Adrenal gland (tissue), 12 donors: ENCODE results near the gene B3GNT8. TPM values are rescaled to one million over a fixed set of nuclear protein-coding genes. Genes with fewer than 3 reads are reported as not detected.
"Not testable (repeated sequence)": the region's sequence is repeated elsewhere in the genome, so short reads cannot be mapped to it uniquely, and the experiment has no call there.

ENCODE experiments used
- DNase-seq, 7 donors: peaks; one replicate each; pipeline ENCODE4 v3.0.0-alpha.2; 2019 to 2020
- H3K27ac ChIP-seq, 5 donors: fragments of 200-600 bp; sonication (generic) in 4 of 5; 1 replicate in 3 of 5; 2 replicates in 2 of 5; pipeline versions ENCODE4 v1.5.1 to v1.8.0; 2016 to 2020; ENCODE audit warnings: mild to moderate bottlenecking in 1 of 5
- H3K27me3 ChIP-seq: fragments of 200-600 bp; 2 replicates; pipeline ENCODE4 v1.8.0; 2021
- H3K36me3 ChIP-seq, 2 donors: fragments of 200-600 bp; replicated peaks in 1 of 2; 1 replicate in 1 of 2; 2 replicates in 1 of 2; pipeline versions ENCODE4 v1.5.1 to v1.8.0; 2018 to 2022
- H3K4me1 ChIP-seq, 2 donors: fragments of 200-600 bp; replicated peaks in 1 of 2; 1 replicate in 1 of 2; 2 replicates in 1 of 2; pipeline versions ENCODE4 v1.5.1 to v1.8.0; 2018 to 2021
- H3K4me3 ChIP-seq, 4 donors: fragments of 200-600 bp; sonication (generic) in 3 of 4; one replicate each; pipeline ENCODE4 v1.5.1; 2016 to 2018
- H3K9me3 ChIP-seq, 3 donors: fragments of 200-600 bp; sonication (generic) in 1 of 3; replicated peaks in 1 of 3; 1 replicate in 2 of 3; 2 replicates in 1 of 3; pipeline versions ENCODE4 v1.5.1 to v1.8.0; 2016 to 2021
- CTCF ChIP-seq, 6 experiments: fragments of 450-650 bp in 4 of 6; fragments of 200-600 bp in 2 of 6; sonication (generic) in 1 of 6; IDR thresholded peaks; 1 replicate in 5 of 6; 2 replicates in 1 of 6; pipeline versions ENCODE4 v1.5.1 to v1.8.0; 2016 to 2021; ENCODE audit warnings: antibody characterized with exemption in 6 of 6, mild to moderate bottlenecking in 2 of 6, moderate library complexity in 1 of 6
- POLR2A ChIP-seq, 2 donors: fragments of 450-650 bp; IDR thresholded peaks; one replicate each; pipeline ENCODE4 v1.6.1; 2017; ENCODE audit warnings: antibody characterized with exemption in 2 of 2, mild to moderate bottlenecking in 2 of 2, moderate library complexity in 1 of 2
- WGBS, 4 donors: extraction: QIAGEN DNeasy Blood & Tissue Kit in 2 of 4; methylation state at CpG; one replicate each; pipeline versions ENCODE4 v1.1.5 to v1.1.7; 2013 to 2017; 5-methylcytosine and 5-hydroxymethylcytosine counted together
- intact Hi-C, 2 donors: fragments of 100-400 bp; cut with DNase I; formaldehyde crosslinking; loops; one replicate each; pipeline versions ENCODE4 v1.14.1 to v1.15.0; 2022 to 2023
- polyA plus RNA-seq, 3 donors: library from polyadenylated mRNA; stranded (reverse); fragments of 200-250 nt in 2 of 3; fragments of 350-450 nt in 1 of 3; fragmentation: Illumina TruSeq in 1 of 3; extraction: RNeasy Lipid Tissue Mini Kit (QIAGEN cat#74804) in 1 of 3; gene quantifications; one replicate each; pipeline ENCODE4 v1.2.3, GENCODE V29; 2013 to 2014
- total RNA-seq, 9 donors: library from RNA; depleted of rRNA in 4 of 9; stranded (reverse); fragments of >200 nt in 4 of 9; fragments of 120-200 nt in 1 of 9; fragmentation: NEBNext Ultra II Directional in 1 of 9; extraction: Animal tissue kit (Norgen Biotek cat#: 25700) in 1 of 9; gene quantifications; one replicate each; pipeline versions ENCODE4 v1.1.0 to v1.2.4, GENCODE V29; 2013 to 2023
- donor health status: healthy with polysubstance abuse.
- donor health status: Bipolar disorder and iron deficiency.
- donor health status: DM: yes; HTN: yes; CAD: no.
- donor health status: DM: no; HTN: no; CAD: no.
- donor health status: DM: no; HTN: no; CAD: no.
- donor health status: DM: yes; HTN: yes; CAD: no.

The B3GNT8 gene
- total and polyA plus RNA-seq, 12 donors, result 0.15 to 6.5 (median 2.0) TPM

DNA sequence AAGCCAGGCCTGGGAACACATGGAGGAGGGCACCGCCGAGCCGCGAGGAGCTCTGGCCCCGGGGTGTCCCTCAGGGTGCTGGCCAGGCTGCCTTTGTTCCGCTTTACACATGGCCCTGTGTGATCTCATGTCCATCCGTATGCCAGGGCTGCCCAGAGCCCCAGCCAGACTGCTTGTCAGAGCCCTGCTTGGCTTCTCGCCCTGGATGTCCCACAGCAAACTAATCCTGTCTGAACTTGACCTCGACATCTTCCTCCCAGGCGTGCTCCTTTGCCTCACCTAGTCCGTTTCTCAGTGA, 15.3 kb downstream of the B3GNT8 start:
- intact Hi-C loops, result no loop called here
- no peaks in the 10 kb centered on the region for H3K9me3 ChIP-seq
- H3K36me3 ChIP-seq, result peaks cover 0 to 51% of the 10 kb centered on the region in 2 donors
- H3K4me3 ChIP-seq, result no peak overlapping the region
- H3K4me1 ChIP-seq, result peaks cover 14 to 26% of the 10 kb centered on the region in 2 donors
- H3K27ac ChIP-seq, result peak overlapping the region in 3 of 5 donors; percentile 48 to 79 (median 62)
- WGBS, 4 donors, result 53 to 58% (median 57%) methylated on average over 11 of the region's 11 CpGs
- TF ChIP-seq CTCF (IDR thresholded peaks at IDR 0.05), result no peak
- peak in 1 of 2 donors; percentile 27 for TF ChIP-seq POLR2A (IDR thresholded peaks at IDR 0.05)
- peak; percentile 53 to 94 (median 85) for DNase-seq
- no peaks in the 10 kb centered on the region for H3K27me3 ChIP-seq

DNA sequence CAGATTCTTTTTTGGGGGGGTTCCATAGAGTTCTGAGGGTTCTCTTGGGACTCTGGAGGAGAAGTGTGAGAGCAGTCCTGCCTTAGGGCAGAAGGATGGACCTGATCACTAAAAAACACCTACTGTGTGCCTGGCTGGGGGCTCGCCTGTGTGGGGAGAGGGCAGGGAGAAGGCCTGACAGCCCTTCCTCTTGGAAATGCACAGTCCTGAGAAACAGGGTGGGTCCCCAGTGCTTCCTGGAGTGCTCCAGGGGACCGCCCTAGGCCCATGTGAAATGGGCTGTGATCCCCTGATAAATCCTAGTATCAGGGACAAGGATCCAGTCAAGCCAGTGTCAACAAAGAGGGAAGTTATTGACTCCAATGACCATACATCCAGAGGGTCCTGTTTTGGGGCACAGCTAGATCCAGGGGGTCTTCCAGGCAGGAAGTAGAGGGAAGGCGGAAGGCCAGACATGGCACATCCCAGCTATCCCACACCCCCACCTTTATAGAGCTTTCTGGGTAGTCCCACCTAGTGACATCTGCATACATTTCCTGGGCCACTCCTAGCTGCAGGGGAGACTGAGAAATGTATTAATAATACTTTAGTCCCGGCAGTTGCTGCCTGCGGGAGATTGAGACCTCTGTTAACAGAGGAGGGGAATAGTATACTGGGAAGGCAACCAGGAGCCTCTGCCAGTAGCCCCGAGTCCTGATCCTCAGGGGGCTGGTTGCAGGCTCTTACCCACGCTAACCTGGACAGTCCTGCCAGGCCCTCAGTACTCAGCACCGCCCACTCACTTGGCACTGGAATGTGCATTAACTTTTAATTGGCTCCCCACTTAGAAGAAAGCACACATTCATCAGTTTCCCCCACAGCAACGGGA, 15.8 kb downstream of the B3GNT8 start:
- H3K36me3 ChIP-seq, result peaks cover 0 to 45% of the 10 kb centered on the region in 2 donors
- no peaks in the 10 kb centered on the region for H3K27me3 ChIP-seq
- no peaks in the 10 kb centered on the region for H3K9me3 ChIP-seq
- peak overlapping the region in 3 of 5 donors; percentile 48 to 79 (median 62) for H3K27ac ChIP-seq
- no peak for TF ChIP-seq POLR2A (IDR thresholded peaks at IDR 0.05)
- no peak for TF ChIP-seq CTCF (IDR thresholded peaks at IDR 0.05)
- H3K4me3 ChIP-seq, result no peak overlapping the region
- peaks cover 14 to 26% of the 10 kb centered on the region in 2 donors for H3K4me1 ChIP-seq
- no peak for DNase-seq
- WGBS, 4 donors, result 60 to 80% (median 72%) methylated on average over 8 to 9 of the region's 9 CpGs
- intact Hi-C loops, result no loop called here

DNA sequence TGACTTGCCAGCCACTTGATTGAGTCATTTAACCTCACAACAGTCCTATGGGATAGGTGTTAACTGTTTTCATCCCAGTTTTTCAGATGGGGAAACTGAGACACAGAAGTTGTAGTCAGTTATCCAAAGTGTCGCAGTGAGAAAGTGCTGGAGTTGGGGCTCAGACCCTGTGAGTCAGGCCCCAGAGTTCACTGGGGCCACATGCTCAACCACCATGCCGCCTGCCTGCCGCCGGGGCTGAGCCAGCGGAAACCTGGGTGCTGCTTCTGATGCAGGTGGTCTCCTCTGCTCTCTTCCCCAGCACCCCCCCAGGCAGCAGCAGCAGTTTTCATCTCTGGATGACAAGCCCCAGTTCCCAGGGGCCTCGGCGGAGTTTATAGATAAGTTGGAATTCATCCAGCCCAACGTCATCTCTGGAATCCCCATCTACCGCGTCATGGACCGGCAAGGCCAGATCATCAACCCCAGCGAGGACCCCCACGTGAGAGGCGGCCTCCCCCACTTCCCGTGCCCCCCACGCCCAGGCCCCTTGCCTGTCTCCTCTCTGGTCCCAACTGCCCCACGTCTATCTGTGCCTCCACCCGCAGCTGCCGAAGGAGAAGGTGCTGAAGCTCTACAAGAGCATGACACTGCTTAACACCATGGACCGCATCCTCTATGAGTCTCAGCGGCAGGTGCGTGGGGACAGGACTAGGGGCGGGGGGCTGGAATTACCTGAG, 16.7 kb downstream of the B3GNT8 start:
- intact Hi-C loops, result no loop called here
- Histone ChIP-seq H3K9me3 (no peaks in the 10 kb centered on the region), H3K36me3 (peaks cover 0 to 42% of the 10 kb centered on the region in 2 donors), H3K27me3 (no peaks in the 10 kb centered on the region), H3K27ac (peak overlapping the region in 3 of 5 donors; percentile 61 to 79 (median 64)), H3K4me3 (no peak overlapping the region), H3K4me1 (peaks cover 14 to 26% of the 10 kb centered on the region in 2 donors)
- no peak for TF ChIP-seq POLR2A (IDR thresholded peaks at IDR 0.05)
- TF ChIP-seq CTCF (IDR thresholded peaks at IDR 0.05), result no peak
- 88 to 92% (median 89%) methylated on average over 14 to 23 of the region's 23 CpGs for WGBS, 4 donors
- DNase-seq, result no peak

- WGBS, 4 donors, result 44 to 53% (median 48%) methylated on average over 4 of the region's 4 CpGs
- H3K36me3 ChIP-seq, result peaks cover 0 to 30% of the 10 kb centered on the region in 2 donors
- H3K27me3 ChIP-seq, result no peaks in the 10 kb centered on the region
- peak overlapping the region in 4 of 5 donors; percentile 60 to 79 (median 62) for H3K27ac ChIP-seq
- peak in 6 of 7 donors; percentile 70 to 88 (median 82) for DNase-seq
- H3K4me1 ChIP-seq, result peaks cover 14 to 26% of the 10 kb centered on the region in 2 donors
- H3K4me3 ChIP-seq, result no peak overlapping the region
- intact Hi-C loops, result no loop called here
- peak in 1 of 2 donors; percentile 73 for TF ChIP-seq POLR2A (IDR thresholded peaks at IDR 0.05)
- TF ChIP-seq CTCF (IDR thresholded peaks at IDR 0.05), result no peak
- H3K9me3 ChIP-seq, result no peaks in the 10 kb centered on the region
These were observed 17.9 kb downstream of the B3GNT8 start for GRCh38 chr19:41409288-41409687.

GRCh38 chr19:41408846-41409245, 18.3 kb downstream of the B3GNT8 start:
- H3K27me3 ChIP-seq, intact Hi-C loops, H3K4me3 ChIP-seq, DNase-seq, H3K9me3 ChIP-seq: not testable (repeated sequence)
- H3K4me1 ChIP-seq, result peaks cover 14 to 26% of the 10 kb centered on the region in 2 donors
- H3K27ac ChIP-seq, result peak overlapping the region in 4 of 5 donors; percentile 60 to 79 (median 62)
- H3K36me3 ChIP-seq, result peaks cover 0 to 26% of the 10 kb centered on the region in 2 donors
- WGBS, 4 donors, result 90 to 99% (median 92%) methylated on average over 5 of the region's 5 CpGs
